NCI-H1436 (cell line): Measurements from ENCODE around the gene SOWAHA.
"Not testable (repeated sequence)": the region's sequence is repeated elsewhere in the genome, so short reads cannot be mapped to it uniquely, and the experiment has no call there.

ENCODE experiments used
- DNase-seq: peaks from one replicate; lab custom pipeline; 2025; lab: John Stamatoyannopoulos, UW

Gene SOWAHA

GRCh38 chr5:132777209-132778069, 35.7 kb upstream of the SOWAHA start, which contains the start of gene SEPTIN8:
Gene SEPTIN8, minus strand, starts transcription at chr5:132777239. Its CDS starts 102 bp downstream, at chr5:132777137.
- DNase-seq: no peak

GRCh38 chr5:132778129-132778528, 35.0 kb upstream of the SOWAHA start:
- DNase-seq: no peak

GRCh38 chr5:132778856-132779255, 34.2 kb upstream of the SOWAHA start:
- no peak for DNase-seq

GRCh38 chr5:132779961-132780360, 33.1 kb upstream of the SOWAHA start:
- no peak for DNase-seq

- DNase-seq: no peak
Measured at GRCh38 chr5:132780577-132780976, 32.5 kb upstream of the SOWAHA start.

- DNase-seq: no peak
Measured at GRCh38 chr5:132781029-132781428, 32.1 kb upstream of the SOWAHA start.

- DNase-seq: no peak
Measured at GRCh38 chr5:132782101-132782500, 31.0 kb upstream of the SOWAHA start.

GRCh38 chr5:132785365-132785764, 27.7 kb upstream of the SOWAHA start:
- DNase-seq: no peak

GRCh38 chr5:132785864-132786263, 27.2 kb upstream of the SOWAHA start:
- no peak for DNase-seq

GRCh38 chr5:132787076-132787475, 26.0 kb upstream of the SOWAHA start:
- no peak for DNase-seq

GRCh38 chr5:132788508-132788907, 24.6 kb upstream of the SOWAHA start:
- no peak for DNase-seq

GRCh38 chr5:132788990-132789886, 23.9 kb upstream of the SOWAHA start:
- no peak for DNase-seq

- DNase-seq: no peak
Measured at GRCh38 chr5:132790201-132790865, 22.8 kb upstream of the SOWAHA start.

- no peak for DNase-seq
Measured at GRCh38 chr5:132791026-132791425, 22.1 kb upstream of the SOWAHA start.

GRCh38 chr5:132797651-132798050, 15.5 kb upstream of the SOWAHA start:
- no peak for DNase-seq

- no peak for DNase-seq
Measured at GRCh38 chr5:132799392-132799791, 13.7 kb upstream of the SOWAHA start.

GRCh38 chr5:132800545-132800944, 12.6 kb upstream of the SOWAHA start:
- no peak for DNase-seq

GRCh38 chr5:132802044-132802684, 10.9 kb upstream of the SOWAHA start:
- no peak for DNase-seq

- not testable (repeated sequence) for DNase-seq
Measured at GRCh38 chr5:132802685-132803066, 10.4 kb upstream of the SOWAHA start.

GRCh38 chr5:132804219-132804618, 8.9 kb upstream of the SOWAHA start:
- DNase-seq: not testable (repeated sequence)

- not testable (repeated sequence) for DNase-seq
Measured at GRCh38 chr5:132805872-132806271, 7.2 kb upstream of the SOWAHA start.

- not testable (repeated sequence) for DNase-seq
Measured at GRCh38 chr5:132806804-132807162, 6.3 kb upstream of the SOWAHA start.
